EL (cell line): ENCODE data around the gene PSMB10.

ENCODE experiments used
- DNase-seq: peaks from one replicate; pipeline ENCODE4 v3.0.0-alpha.2; 2016

Gene PSMB10

GRCh38 chr16:67963662-67964321 is 27.1 kb upstream of the PSMB10 start:
- DNase-seq: no peak

DNA sequence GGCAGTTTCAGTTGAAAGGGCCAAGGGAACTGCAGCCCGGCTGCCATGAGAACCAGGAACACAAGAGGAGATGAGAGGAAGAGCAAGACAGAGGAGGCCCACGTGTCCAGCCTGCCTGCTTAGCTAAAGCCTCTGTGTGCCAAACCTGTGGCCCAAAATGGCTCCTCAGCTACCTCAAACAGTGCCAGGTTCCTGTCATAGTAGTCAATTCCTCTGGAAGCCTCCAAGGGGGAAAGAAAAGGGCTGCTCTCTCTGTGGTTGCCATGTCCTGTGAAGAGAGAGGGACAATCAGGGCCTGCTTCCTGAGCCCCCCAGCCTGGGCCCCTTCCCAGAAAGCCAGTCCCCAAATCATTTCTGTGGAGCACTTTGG is 26.6 kb upstream of the PSMB10 start:
- DNase-seq: no peak

DNA sequence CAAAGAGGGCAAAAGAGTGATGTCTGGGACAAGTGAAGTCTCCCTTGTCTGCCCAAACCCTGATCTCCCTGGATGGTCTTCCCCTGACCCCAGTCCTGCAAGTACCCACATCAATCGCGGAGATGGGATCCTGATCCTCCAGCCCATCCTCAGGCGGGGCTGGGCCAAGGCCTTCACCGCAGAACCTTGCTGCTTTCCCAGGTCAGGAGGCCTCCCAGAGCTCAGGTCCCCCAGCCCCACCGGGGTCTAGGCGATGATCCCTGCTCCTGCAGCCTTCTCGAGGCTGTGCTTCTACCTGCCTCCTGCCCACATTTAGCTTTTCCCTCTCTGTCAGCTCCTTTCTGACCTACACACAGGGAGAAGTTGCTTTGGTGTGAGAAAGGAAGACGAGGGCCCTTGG is 25.5 kb upstream of the PSMB10 start:
- no peak for DNase-seq

GRCh38 chr16:67961551-67961957 is 24.9 kb upstream of the PSMB10 start:
- no peak for DNase-seq

GRCh38 chr16:67959536-67960329 is 23.1 kb upstream of the PSMB10 start:
- DNase-seq: peak; percentile 85

- no peak for DNase-seq
These were observed 21.0 kb upstream of the PSMB10 start for GRCh38 chr16:67957622-67958021.

- no peak for DNase-seq
These were observed 18.0 kb upstream of the PSMB10 start for GRCh38 chr16:67954421-67955196.

DNA sequence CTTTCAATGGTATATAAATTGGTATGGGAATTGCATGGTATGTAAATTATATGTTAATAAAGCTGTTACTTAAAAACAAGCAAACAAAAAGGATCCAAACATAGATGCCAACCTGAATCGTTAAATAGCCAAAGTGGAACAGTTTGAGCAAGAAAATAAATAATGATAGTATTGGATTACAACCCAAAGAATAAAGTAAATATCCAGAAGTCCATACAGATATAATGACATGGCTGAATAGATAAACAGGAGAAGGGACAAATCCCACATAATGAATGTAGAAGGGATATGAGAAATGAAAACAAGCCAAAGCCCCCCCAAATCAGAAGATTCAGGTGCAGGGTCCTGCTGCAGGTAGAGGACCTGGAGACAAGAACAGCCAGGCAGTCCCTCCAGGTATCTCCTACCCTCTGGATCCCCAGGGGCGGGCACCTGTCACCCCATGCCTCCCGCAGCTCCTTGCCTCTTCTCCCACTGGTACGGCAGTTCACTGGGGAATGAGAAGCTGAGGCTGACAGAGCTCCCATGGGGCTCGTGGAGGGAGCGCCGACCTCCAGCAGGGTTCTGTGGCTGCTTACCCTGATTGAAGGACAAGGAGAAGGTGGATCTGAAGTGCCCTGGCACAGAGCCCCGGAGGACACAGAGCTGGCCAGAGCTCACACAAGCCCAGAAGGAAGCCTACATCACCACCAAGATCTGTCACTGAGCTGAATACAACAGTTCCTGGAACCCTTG is 17.2 kb upstream of the PSMB10 start:
- no peak for DNase-seq

DNA sequence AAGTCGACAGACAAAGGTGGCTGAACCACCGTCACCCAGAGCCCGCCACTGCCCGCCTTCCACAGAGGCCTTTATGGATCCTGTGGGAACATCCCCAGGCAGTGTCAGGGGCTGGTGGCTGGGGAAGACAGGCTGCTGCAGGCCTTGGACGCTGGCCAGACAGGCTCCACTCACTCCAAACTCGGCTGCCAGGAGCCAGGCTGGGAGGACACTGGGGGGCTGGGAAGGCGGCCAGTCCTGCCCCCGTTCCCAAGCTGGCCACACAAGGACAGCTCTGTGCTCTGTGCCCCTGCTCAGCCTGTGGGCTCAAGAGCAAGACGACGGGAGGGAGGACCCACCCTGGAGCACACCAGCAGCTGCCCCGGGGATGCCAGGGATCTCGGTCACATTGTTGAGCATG is 14.8 kb upstream of the PSMB10 start:
- DNase-seq: no peak

- no peak for DNase-seq
These were observed 13.7 kb upstream of the PSMB10 start for GRCh38 chr16:67950335-67950843.

GRCh38 chr16:67949645-67950044 is 13.0 kb upstream of the PSMB10 start:
- DNase-seq: no peak

GRCh38 chr16:67948015-67948414 is 11.4 kb upstream of the PSMB10 start:
- DNase-seq: no peak

DNA sequence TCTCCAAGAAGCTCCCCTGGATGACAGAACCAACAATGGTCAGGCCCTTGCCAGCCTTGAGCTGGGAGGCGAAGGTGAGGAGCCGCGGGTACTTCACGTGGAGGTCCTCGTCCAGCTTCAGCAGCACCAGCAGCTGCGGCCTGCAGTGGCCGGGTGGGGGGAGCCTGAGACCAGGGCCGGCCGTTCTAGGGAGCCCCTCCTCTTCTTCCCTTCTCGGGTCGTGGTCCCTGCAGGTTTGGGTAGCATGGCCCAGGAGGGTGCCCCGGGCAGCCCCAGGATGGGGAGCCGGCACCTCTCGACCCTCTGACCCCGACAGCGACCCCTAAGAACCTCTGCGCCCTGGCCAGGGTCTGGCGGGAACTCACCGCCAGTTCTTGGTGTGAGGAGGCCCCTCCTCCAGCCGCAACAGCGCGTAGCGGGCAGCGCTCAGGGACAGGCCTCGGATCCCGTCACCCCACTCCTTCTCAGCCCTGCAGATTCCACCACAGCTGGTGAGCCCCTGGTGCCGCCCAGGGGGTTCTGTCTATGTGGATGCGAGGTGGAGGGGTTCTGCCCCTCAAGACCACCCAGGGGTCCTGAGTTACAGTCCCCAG is 10.4 kb upstream of the PSMB10 start:
- no peak for DNase-seq

- no peak for DNase-seq
These were observed 9.5 kb upstream of the PSMB10 start for GRCh38 chr16:67946128-67946569.

GRCh38 chr16:67945392-67945933 is 8.8 kb upstream of the PSMB10 start:
- DNase-seq: no peak

- no peak for DNase-seq
These were observed 8.2 kb upstream of the PSMB10 start for GRCh38 chr16:67944690-67945391.

- DNase-seq: no peak
These were observed 7.2 kb upstream of the PSMB10 start, which contains the start of gene LCAT for GRCh38 chr16:67943619-67944504. LCAT (minus strand) TSS chr16:67944120; CDS start chr16:67944101, 19 bp downstream.

DNA sequence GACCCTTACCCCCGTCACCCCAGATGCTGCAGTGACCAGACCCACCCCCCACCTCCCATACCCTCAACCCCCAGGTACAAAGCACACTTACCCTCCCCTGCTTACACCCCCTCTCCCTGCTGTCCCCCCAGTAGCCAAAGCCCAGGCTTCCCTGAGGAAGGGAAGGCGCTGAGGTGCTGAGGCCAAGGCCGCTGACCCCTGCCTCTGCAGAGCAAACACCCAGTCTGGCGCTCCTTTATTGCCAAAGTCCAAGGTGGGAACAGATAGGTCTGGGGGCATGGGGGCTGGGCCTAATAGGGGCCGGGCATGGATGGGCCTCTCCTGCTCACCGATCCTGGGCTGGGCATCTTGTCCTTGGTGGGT is 6.6 kb upstream of the PSMB10 start:
- no peak for DNase-seq

DNA sequence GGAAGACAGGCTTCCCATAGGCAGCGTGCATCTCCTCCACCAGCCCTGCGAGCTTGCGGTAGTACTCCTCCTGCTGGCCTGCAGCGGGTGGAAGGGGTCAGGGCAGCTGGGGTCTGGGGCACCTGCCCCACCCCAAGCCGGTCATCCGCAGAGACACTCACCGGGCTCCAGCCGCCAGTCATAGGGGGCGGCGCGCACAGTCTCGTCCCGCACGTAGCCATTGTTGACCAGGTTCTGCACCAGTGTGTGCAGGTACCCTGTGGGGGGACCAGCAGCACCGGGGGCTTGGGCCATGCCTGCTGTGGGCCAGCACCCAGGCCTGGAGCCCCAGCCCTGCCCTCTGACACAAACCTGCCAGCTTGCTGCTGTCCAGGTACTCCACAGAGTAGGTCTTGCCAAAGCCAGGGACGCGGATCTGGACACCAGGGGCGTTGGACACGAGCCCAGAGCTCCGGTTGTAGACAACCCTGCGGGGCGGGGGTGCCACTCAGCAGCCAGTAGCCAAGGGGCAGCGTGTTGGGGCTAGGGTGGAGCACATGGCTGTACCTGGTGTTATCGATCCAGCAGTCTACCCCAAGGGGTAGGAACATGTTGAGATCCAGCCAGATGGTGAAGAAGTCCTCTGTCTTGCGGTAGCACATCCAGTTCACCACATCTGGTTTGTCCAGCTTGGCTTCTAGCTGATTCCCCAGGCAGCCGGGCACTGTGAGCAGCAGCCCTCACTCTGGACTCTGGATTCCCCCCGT is 6.0 kb upstream of the PSMB10 start:
- DNase-seq: no peak

GRCh38 chr16:67942200-67942509 is 5.5 kb upstream of the PSMB10 start:
- peak; percentile 48 for DNase-seq
